ENCODE results near the gene CORO2A. TPM values are rescaled to one million over a fixed set of nuclear protein-coding genes. Genes with fewer than 3 reads are reported as not detected.

CORO2A gene
- polyA plus RNA-seq, 1 experiment, result 1.4 TPM

DNA sequence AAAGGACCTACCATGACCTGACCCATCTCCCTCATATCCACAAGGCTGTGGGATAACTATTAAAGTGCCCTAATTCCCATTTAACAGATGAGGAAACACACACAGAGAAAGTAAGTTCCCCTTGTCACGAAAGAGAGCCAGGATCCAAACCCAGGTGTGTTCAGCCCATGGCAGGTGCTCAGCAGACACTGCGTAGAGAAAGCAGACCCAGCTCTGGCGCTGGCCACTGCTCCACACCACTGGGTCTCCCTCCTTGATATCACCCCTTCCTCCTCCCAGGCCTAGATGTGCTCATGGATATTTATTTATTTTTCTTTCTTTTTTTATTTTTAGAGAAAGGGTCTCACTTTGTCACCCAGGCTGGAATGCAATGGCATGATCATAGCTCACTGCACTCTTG lies 24.0 kb upstream of the CORO2A start:
- TF ChIP-seq, protein P1, sequence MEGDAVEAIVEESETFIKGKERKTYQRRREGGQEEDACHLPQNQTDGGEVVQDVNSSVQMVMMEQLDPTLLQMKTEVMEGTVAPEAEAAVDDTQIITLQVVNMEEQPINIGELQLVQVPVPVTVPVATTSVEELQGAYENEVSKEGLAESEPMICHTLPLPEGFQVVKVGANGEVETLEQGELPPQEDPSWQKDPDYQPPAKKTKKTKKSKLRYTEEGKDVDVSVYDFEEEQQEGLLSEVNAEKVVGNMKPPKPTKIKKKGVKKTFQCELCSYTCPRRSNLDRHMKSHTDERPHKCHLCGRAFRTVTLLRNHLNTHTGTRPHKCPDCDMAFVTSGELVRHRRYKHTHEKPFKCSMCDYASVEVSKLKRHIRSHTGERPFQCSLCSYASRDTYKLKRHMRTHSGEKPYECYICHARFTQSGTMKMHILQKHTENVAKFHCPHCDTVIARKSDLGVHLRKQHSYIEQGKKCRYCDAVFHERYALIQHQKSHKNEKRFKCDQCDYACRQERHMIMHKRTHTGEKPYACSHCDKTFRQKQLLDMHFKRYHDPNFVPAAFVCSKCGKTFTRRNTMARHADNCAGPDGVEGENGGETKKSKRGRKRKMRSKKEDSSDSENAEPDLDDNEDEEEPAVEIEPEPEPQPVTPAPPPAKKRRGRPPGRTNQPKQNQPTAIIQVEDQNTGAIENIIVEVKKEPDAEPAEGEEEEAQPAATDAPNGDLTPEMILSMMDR (IDR thresholded peaks at IDR 0.05; ENCODE audit: low read depth, low read length), result no peak
- no peak for DNase-seq (ENCODE audit: low read depth, low spot score)
- Histone ChIP-seq H3K27me3 (ENCODE audit: control insufficient read depth, insufficient read depth, low read length) (no peaks in the 10 kb centered on the region), H3K9me3 (ENCODE audit: control insufficient read depth, insufficient read depth, low read length) (no peaks in the 10 kb centered on the region), H3K4me3 (ENCODE audit: low read depth, low read length) (no peak overlapping the region), H3K27ac (ENCODE audit: low read depth, low read length) (no peak overlapping the region)
- POLR2A ChIA-PET, result no interaction called here
- CTCF ChIA-PET, result interaction anchor here (1.2 to 1.5 kb wide), 3 partner anchors 9 to 142 kb away, joined by 3 to 4 read pairs (median 3); no protein-coding TSS in a partner anchor

DNA sequence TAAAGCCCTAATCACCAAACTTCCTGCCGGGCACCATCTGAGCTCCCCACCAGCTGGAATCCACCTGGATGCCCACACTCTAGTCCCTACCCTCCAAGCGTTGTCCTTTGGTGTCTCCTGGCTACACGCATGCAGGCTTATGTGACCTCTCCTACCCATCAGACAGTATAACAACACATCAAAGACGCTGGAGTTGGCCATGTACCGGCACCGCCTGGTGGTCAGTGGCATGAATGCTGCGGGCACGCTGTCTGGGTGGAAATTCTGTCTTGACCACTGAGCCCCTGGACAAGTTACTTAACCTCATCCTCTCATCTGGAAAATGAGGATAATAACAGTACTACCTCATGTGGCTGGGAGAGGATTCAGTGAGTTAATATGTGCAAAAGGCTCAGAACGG lies 23.4 kb upstream of the CORO2A start:
- Histone ChIP-seq H3K4me3 (ENCODE audit: low read depth, low read length) (no peak overlapping the region), H3K9me3 (ENCODE audit: control insufficient read depth, insufficient read depth, low read length) (no peaks in the 10 kb centered on the region), H3K27ac (ENCODE audit: low read depth, low read length) (peak overlapping the region; percentile 22), H3K27me3 (ENCODE audit: control insufficient read depth, insufficient read depth, low read length) (no peaks in the 10 kb centered on the region)
- no peak for DNase-seq (ENCODE audit: low read depth, low spot score)
- POLR2A ChIA-PET, result no interaction called here
- TF ChIP-seq, protein P1 (IDR thresholded peaks at IDR 0.05; ENCODE audit: low read depth, low read length), result peak; percentile 48
- CTCF ChIA-PET, result interaction anchor here (0.5 to 1.5 kb wide), 3 partner anchors 47 to 172 kb away, joined by 3 to 4 read pairs (median 4); no protein-coding TSS in a partner anchor

DNA sequence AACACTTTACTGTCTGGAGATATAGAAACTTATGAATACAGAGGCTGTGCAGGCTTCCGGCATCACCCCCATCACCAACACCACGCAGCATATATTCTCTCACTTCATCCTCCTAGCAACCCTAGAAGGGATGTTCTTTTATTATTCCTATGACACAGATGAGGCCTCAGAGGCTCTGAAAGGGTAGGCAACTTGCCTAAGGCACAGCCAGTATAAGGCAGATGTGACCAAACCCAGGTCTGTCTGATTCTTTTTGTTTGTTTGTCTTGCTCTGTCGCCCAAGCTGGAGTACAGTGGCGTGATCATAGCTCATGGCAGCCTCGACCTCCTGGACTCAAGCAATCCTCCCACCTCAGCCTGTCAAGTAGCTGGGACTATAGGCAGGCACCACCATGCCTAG lies 22.8 kb upstream of the CORO2A start:
- TF ChIP-seq, protein P1 (IDR thresholded peaks at IDR 0.05; ENCODE audit: low read depth, low read length), result no peak
- DNase-seq (ENCODE audit: low read depth, low spot score), result no peak
- Histone ChIP-seq H3K27ac (ENCODE audit: low read depth, low read length) (no peak overlapping the region), H3K9me3 (ENCODE audit: control insufficient read depth, insufficient read depth, low read length) (no peaks in the 10 kb centered on the region), H3K27me3 (ENCODE audit: control insufficient read depth, insufficient read depth, low read length) (no peaks in the 10 kb centered on the region), H3K4me3 (ENCODE audit: low read depth, low read length) (no peak overlapping the region)
- ChIA-PET POLR2A (interaction anchor here (0.5 kb wide), 1 partner anchor 1593 kb away, joined by 5 read pairs; no protein-coding TSS in a partner anchor), CTCF (interaction anchor here (0.5 to 1.5 kb wide), 3 partner anchors 48 to 171 kb away, joined by 3 to 4 read pairs (median 4); no protein-coding TSS in a partner anchor)

DNA sequence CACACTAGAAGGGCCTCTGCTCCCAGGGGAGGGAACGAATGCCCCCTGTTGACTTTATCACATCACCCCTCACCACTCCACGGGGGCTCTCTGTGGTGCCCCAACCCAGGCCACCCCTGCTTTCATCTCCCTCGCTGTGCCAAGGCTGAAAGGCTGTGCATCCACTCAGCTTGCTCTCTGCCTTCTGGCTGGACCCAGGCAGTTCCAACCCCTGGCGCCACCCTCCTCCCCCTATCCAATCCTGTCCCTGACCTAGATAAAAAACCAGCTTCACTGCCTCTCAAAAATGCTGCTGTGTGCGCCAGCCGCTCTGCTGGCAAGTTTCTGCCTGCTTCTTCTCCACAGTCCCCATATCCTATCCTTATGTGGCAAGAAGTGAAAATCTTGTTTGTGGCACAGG lies 22.4 kb upstream of the CORO2A start:
- TF ChIP-seq, protein P1 (IDR thresholded peaks at IDR 0.05; ENCODE audit: low read depth, low read length), result no peak
- Histone ChIP-seq H3K27me3 (ENCODE audit: control insufficient read depth, insufficient read depth, low read length) (no peaks in the 10 kb centered on the region), H3K9me3 (ENCODE audit: control insufficient read depth, insufficient read depth, low read length) (no peaks in the 10 kb centered on the region), H3K4me3 (ENCODE audit: low read depth, low read length) (no peak overlapping the region), H3K27ac (ENCODE audit: low read depth, low read length) (no peak overlapping the region)
- no peak for DNase-seq (ENCODE audit: low read depth, low spot score)
- CTCF ChIA-PET, result interaction anchor here (1.2 kb wide), 1 partner anchor 48 kb away, joined by 3 read pairs; no protein-coding TSS in a partner anchor
- POLR2A ChIA-PET, result interaction anchor here (0.5 kb wide), 1 partner anchor 1593 kb away, joined by 5 read pairs; no protein-coding TSS in a partner anchor

DNA sequence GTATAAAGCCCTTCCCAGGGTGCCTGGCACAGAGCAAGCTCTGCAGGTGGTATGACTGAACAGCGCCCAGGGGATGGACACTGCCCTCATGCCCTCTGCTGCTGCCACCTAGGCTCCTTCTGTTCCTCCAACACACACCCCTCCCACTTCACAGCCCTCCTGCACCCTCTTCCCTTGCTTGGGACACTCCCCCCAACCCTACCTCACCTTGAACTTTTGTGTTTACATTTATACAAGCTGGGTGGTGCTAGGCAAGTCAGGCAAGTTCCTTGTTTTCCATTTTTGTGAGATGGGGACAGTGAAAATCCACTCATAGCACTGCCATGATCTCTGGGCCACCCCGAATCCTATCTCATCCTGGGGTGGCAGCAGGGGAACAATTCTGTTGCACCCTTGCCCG lies 18.8 kb upstream of the CORO2A start:
- CTCF ChIA-PET, result no interaction called here
- no peak for DNase-seq (ENCODE audit: low read depth, low spot score)
- Histone ChIP-seq H3K27ac (ENCODE audit: low read depth, low read length) (no peak overlapping the region), H3K4me3 (ENCODE audit: low read depth, low read length) (no peak overlapping the region), H3K9me3 (ENCODE audit: control insufficient read depth, insufficient read depth, low read length) (no peaks in the 10 kb centered on the region; the same call in 1 of the 2 replicates), H3K27me3 (ENCODE audit: control insufficient read depth, insufficient read depth, low read length) (no peaks in the 10 kb centered on the region)
- TF ChIP-seq, protein P1 (IDR thresholded peaks at IDR 0.05; ENCODE audit: low read depth, low read length), result no peak
- POLR2A ChIA-PET, result no interaction called here

Measured in AG04450 (cell line).